HEK293 (cell line): ENCODE data around the gene HMX2.

ENCODE experiments used
- CTCF ChIP-seq: fragments of 450-650 bp; formaldehyde crosslinking; IDR thresholded peaks from 2 replicates; pipeline ENCODE4 v1.5.1; 2016; ENCODE audit warnings: missing biosample characterization, missing genetic modification characterization
- GLIS2 ChIP-seq: fragments of 450-650 bp; formaldehyde crosslinking; IDR thresholded peaks from 2 replicates; pipeline ENCODE4 v1.5.1; 2016; ENCODE audit warnings: missing biosample characterization, missing genetic modification characterization
- MZF1 ChIP-seq: fragments of 450-650 bp; formaldehyde crosslinking; IDR thresholded peaks from 2 replicates; pipeline ENCODE4 v1.5.1; 2017; ENCODE audit warnings: missing biosample characterization, missing genetic modification characterization, borderline replicate concordance
- PRDM10 ChIP-seq: fragments of 450-650 bp; formaldehyde crosslinking; IDR thresholded peaks from 2 replicates; pipeline ENCODE4 v1.5.1; 2016; ENCODE audit warnings: missing biosample characterization, missing genetic modification characterization
- SALL2 ChIP-seq: fragments of 450-650 bp; formaldehyde crosslinking; IDR thresholded peaks from 2 replicates; pipeline ENCODE4 v1.5.0; 2017; ENCODE audit warnings: missing biosample characterization, mild to moderate bottlenecking, missing genetic modification characterization, borderline replicate concordance
- SCRT1 ChIP-seq: fragments of 450-650 bp; formaldehyde crosslinking; IDR thresholded peaks from 2 replicates; pipeline ENCODE4 v1.5.1; 2016; ENCODE audit warnings: missing biosample characterization, missing genetic modification characterization, borderline replicate concordance
- ZBTB17 ChIP-seq: fragments of 450-650 bp; formaldehyde crosslinking; IDR thresholded peaks from 2 replicates; pipeline ENCODE4 v1.5.1; 2016; ENCODE audit warnings: missing biosample characterization, missing genetic modification characterization
- ZBTB26 ChIP-seq: fragments of 450-650 bp; formaldehyde crosslinking; optimal IDR thresholded peaks from 2 replicates; pipeline ENCODE3; 2016; ENCODE audit warnings: missing biosample characterization, mild to moderate bottlenecking, missing genetic modification characterization
- ZNF133 ChIP-seq: fragments of 450-650 bp; formaldehyde crosslinking; IDR thresholded peaks from 2 replicates; pipeline ENCODE4 v1.5.1; 2016; ENCODE audit warnings: missing biosample characterization, missing genetic modification characterization
- ZNF138 ChIP-seq: fragments of 450-650 bp; formaldehyde crosslinking; IDR thresholded peaks from 2 replicates; pipeline ENCODE4 v1.5.1; 2016; ENCODE audit warnings: missing biosample characterization, missing genetic modification characterization, borderline replicate concordance
- ZNF140 ChIP-seq: fragments of 450-650 bp; formaldehyde crosslinking; IDR thresholded peaks from 2 replicates; pipeline ENCODE4 v1.5.1; 2016; ENCODE audit warnings: missing biosample characterization, missing genetic modification characterization
- ZNF2 ChIP-seq: fragments of 450-650 bp; formaldehyde crosslinking; IDR thresholded peaks from 2 replicates; pipeline ENCODE4 v1.5.1; 2016; ENCODE audit warnings: missing biosample characterization, missing genetic modification characterization
- ZNF239 ChIP-seq: fragments of 450-650 bp; formaldehyde crosslinking; IDR thresholded peaks from 2 replicates; pipeline ENCODE4 v1.5.1; 2016; ENCODE audit warnings: missing biosample characterization, missing genetic modification characterization
- ZNF362 ChIP-seq: fragments of 450-650 bp; formaldehyde crosslinking; IDR thresholded peaks from 2 replicates; pipeline ENCODE4 v1.5.1; 2016; ENCODE audit warnings: missing biosample characterization, missing genetic modification characterization
- ZNF501 ChIP-seq: fragments of 450-650 bp; formaldehyde crosslinking; IDR thresholded peaks from 2 replicates; pipeline ENCODE4 v1.5.1; 2016; ENCODE audit warnings: missing biosample characterization, missing genetic modification characterization
- ZNF530 ChIP-seq: fragments of 450-650 bp; formaldehyde crosslinking; IDR thresholded peaks from 2 replicates; pipeline ENCODE4 v1.5.1; 2016; ENCODE audit warnings: low read depth, missing biosample characterization, missing genetic modification characterization
- ZNF548 ChIP-seq: fragments of 450-650 bp; formaldehyde crosslinking; IDR thresholded peaks from 2 replicates; pipeline ENCODE4 v1.5.1; 2016; ENCODE audit warnings: missing biosample characterization, missing genetic modification characterization
- ZNF561 ChIP-seq: fragments of 450-650 bp; IDR thresholded peaks from 2 replicates; pipeline ENCODE4 v1.5.1; 2018; ENCODE audit warnings: missing biosample characterization, missing genetic modification characterization, borderline replicate concordance
- ZNF639 ChIP-seq: fragments of 450-650 bp; formaldehyde crosslinking; IDR thresholded peaks from 2 replicates; pipeline ENCODE4 v1.5.1; 2016; ENCODE audit warnings: missing biosample characterization, missing genetic modification characterization
- ZNF707 ChIP-seq: fragments of 450-650 bp; formaldehyde crosslinking; IDR thresholded peaks from 2 replicates; pipeline ENCODE4 v1.5.1; 2016; ENCODE audit warnings: missing biosample characterization, missing genetic modification characterization
- ZNF747 ChIP-seq: fragments of 450-650 bp; formaldehyde crosslinking; IDR thresholded peaks from 2 replicates; pipeline ENCODE4 v1.5.1; 2016; ENCODE audit warnings: missing biosample characterization, missing genetic modification characterization
- ZSCAN18 ChIP-seq: fragments of 450-650 bp; formaldehyde crosslinking; IDR thresholded peaks from 2 replicates; pipeline ENCODE4 v1.5.1; 2016; ENCODE audit warnings: missing biosample characterization, missing genetic modification characterization
- ZSCAN5A ChIP-seq: fragments of 450-650 bp; formaldehyde crosslinking; IDR thresholded peaks from 2 replicates; pipeline ENCODE4 v1.5.1; 2016; ENCODE audit warnings: missing biosample characterization, missing genetic modification characterization
- ZXDB ChIP-seq: fragments of 450-650 bp; formaldehyde crosslinking; IDR thresholded peaks from 2 replicates; pipeline ENCODE4 v1.5.1; 2016; ENCODE audit warnings: missing biosample characterization, missing genetic modification characterization

The HMX2 gene

GRCh38 chr10:123154711-123155505 lies 7.0 kb downstream of the HMX2 start (continued):
- 0 out of 2 replicates have a peak, but pooled peaks have one; percentile 14 for TF ChIP-seq PRDM10 (tag by site-specific recombination)
- peak; percentile 7; the same call in 1 of the 2 replicates for TF ChIP-seq ZXDB
- TF ChIP-seq ZNF140: no peak
- TF ChIP-seq MZF1 (tag by site-specific recombination): no peak
- no peak for TF ChIP-seq ZNF362 (tag by site-specific recombination)
- TF ChIP-seq ZSCAN5A (tag by site-specific recombination): 0 out of 2 replicates have a peak, but pooled peaks have one; percentile 0
- no peak for TF ChIP-seq ZNF707 (tag by site-specific recombination)
- 0 out of 2 replicates have a peak, but pooled peaks have one; percentile 4 for TF ChIP-seq CTCF (tag by site-specific recombination)
- TF ChIP-seq ZNF239: no peak
- no peak for TF ChIP-seq SCRT1 (tag by site-specific recombination)
- no peak for TF ChIP-seq ZSCAN18
- TF ChIP-seq ZBTB17 (tag by site-specific recombination): no peak
- TF ChIP-seq ZNF747 (tag by site-specific recombination): no peak
- 0 out of 2 replicates have a peak, but pooled peaks have one; percentile 6 for TF ChIP-seq ZNF2 (tag by site-specific recombination)
- no peak for TF ChIP-seq ZNF639 (tag by site-specific recombination)
- no peak for TF ChIP-seq ZNF501 (tag by site-specific recombination)
- TF ChIP-seq ZBTB26: peak; percentile 53
- TF ChIP-seq GLIS2 (tag by site-specific recombination): peak; percentile 97
- no peak for TF ChIP-seq ZNF548 (tag by site-specific recombination)
- TF ChIP-seq ZNF561 (tag by site-specific recombination): peak; percentile 71; the same call in 1 of the 2 replicates
- no peak for TF ChIP-seq ZNF133 (tag by site-specific recombination)
- TF ChIP-seq ZNF138: no peak
- TF ChIP-seq SALL2 (tag by site-specific recombination): no peak
- no peak for TF ChIP-seq ZNF530 (tag by site-specific recombination)
